ENCODE measurements around the gene ILF3. TPM values are rescaled to one million over a fixed set of nuclear protein-coding genes. Genes with fewer than 3 reads are reported as not detected.
A peak's percentile ranks its signal among the peaks of the same experiment; 100 is the strongest.

ILF3 gene
- polyA plus RNA-seq, 3 donors = 34.4 to 189 (median 48.1) TPM

GRCh38 chr19:10694706-10695307, 40.7 kb downstream of the ILF3 start:
- Mint-ChIP-seq H3K4me1 (peaks cover 16% of the 10 kb centered on the region), H3K27ac (peak overlapping the region in 2 of 7 donors; percentile 76 to 81), H3K36me3 (peaks cover 22 to 26% of the 10 kb centered on the region in 2 donors), H3K9me3 (peaks cover 0 to 2% (median 0%) of the 10 kb centered on the region in 7 donors), H3K27me3 (ENCODE audit: low read depth in 3 of 3) (peaks cover 7 to 9% (median 9%) of the 10 kb centered on the region in 3 donors), H3K4me3 (peak overlapping the region in 1 of 2 donors; percentile 89)
- no peaks in the 10 kb centered on the region for H3K79me2 ChIP-seq (ENCODE audit: insufficient read depth, low read length)
- peaks cover 10 to 16% of the 10 kb centered on the region in 2 donors for H3K4me1 ChIP-seq (ENCODE audit: control insufficient read depth in 1 of 2, insufficient read depth in 2 of 2, low read length in 2 of 2)
- peaks cover 41% of the 10 kb centered on the region for H4K20me1 ChIP-seq (ENCODE audit: insufficient read depth, low read length)
- no peaks in the 10 kb centered on the region for H3K9me3 ChIP-seq (replicated peaks in 1 of 2; ENCODE audit: control insufficient read depth in 1 of 2, insufficient read depth in 1 of 2, low read length in 2 of 2)
- no peak overlapping the region for H3K27ac ChIP-seq (ENCODE audit: low read depth in 1 of 2, low read length in 2 of 2)
- DNase-seq = no peak
- no peak overlapping the region for H2AFZ ChIP-seq (ENCODE audit: insufficient read depth, low read depth, low read length, poor library complexity, severe bottlenecking)
- peak overlapping the region in 1 of 3 experiments; percentile 67 for H3K4me3 ChIP-seq (replicated peaks in 1 of 3; ENCODE audit: low read depth in 2 of 3, low read length in 3 of 3)
- H3K27me3 ChIP-seq (ENCODE audit: control insufficient read depth in 2 of 2, insufficient read depth in 2 of 2, low read length in 2 of 2) = no peaks in the 10 kb centered on the region
- H3K4me2 ChIP-seq (replicated peaks; ENCODE audit: extremely low read depth, low read length, poor library complexity, severe bottlenecking) = peak overlapping the region; percentile 76
- H3K36me3 ChIP-seq (replicated peaks in 1 of 2; ENCODE audit: control insufficient read depth in 1 of 2, insufficient read depth in 2 of 2, low read length in 2 of 2) = peaks cover 26 to 29% of the 10 kb centered on the region in 2 donors
- WGBS (ENCODE audit: insufficient coverage) = 56% methylated on average over 11 of the region's 16 CpGs
- intact Hi-C loops (cut with micrococcal nuclease) = loop anchor here (5.0 to 10.0 kb wide), 6 partner anchors 33 to 213 kb away; partner anchors contain the start of genes KEAP1 (in 2 of the 2), ATG4D (in 1 of the 2), CDKN2D (in 1 of the 2) and KRI1 (in 1 of the 2)
- H3K9ac ChIP-seq (ENCODE audit: insufficient read depth, low read length, poor library complexity, severe bottlenecking) = no peak overlapping the region
- TF ChIP-seq CTCF (IDR thresholded peaks at IDR 0.05) = no peak

- Histone ChIP-seq H2AFZ (ENCODE audit: insufficient read depth, low read depth, low read length, poor library complexity, severe bottlenecking) (no peak overlapping the region), H3K27me3 (ENCODE audit: control insufficient read depth in 2 of 2, insufficient read depth in 2 of 2, low read length in 2 of 2) (no peaks in the 10 kb centered on the region), H3K9me3 (replicated peaks in 1 of 2; ENCODE audit: control insufficient read depth in 1 of 2, insufficient read depth in 1 of 2, low read length in 2 of 2) (no peaks in the 10 kb centered on the region), H3K4me2 (replicated peaks; ENCODE audit: extremely low read depth, low read length, poor library complexity, severe bottlenecking) (peak overlapping the region; percentile 76), H3K27ac (ENCODE audit: low read depth in 1 of 2, low read length in 2 of 2) (no peak overlapping the region), H3K9ac (ENCODE audit: insufficient read depth, low read length, poor library complexity, severe bottlenecking) (no peak overlapping the region), H3K79me2 (ENCODE audit: insufficient read depth, low read length) (no peaks in the 10 kb centered on the region), H3K4me1 (ENCODE audit: control insufficient read depth in 1 of 2, insufficient read depth in 2 of 2, low read length in 2 of 2) (peaks cover 10 to 16% of the 10 kb centered on the region in 2 donors), H3K4me3 (replicated peaks in 1 of 3; ENCODE audit: low read depth in 2 of 3, low read length in 3 of 3) (peak overlapping the region in 1 of 3 experiments; percentile 67), H3K36me3 (replicated peaks in 1 of 2; ENCODE audit: control insufficient read depth in 1 of 2, insufficient read depth in 2 of 2, low read length in 2 of 2) (peaks cover 17 to 20% of the 10 kb centered on the region in 2 donors), H4K20me1 (ENCODE audit: insufficient read depth, low read length) (peaks cover 33% of the 10 kb centered on the region)
- Mint-ChIP-seq H3K36me3 (peaks cover 13 to 17% of the 10 kb centered on the region in 2 donors), H3K4me3 (peak overlapping the region; percentile 75 to 89), H3K4me1 (peaks cover 16% of the 10 kb centered on the region), H3K27ac (peak overlapping the region in 2 of 7 donors; percentile 76 to 81), H3K27me3 (ENCODE audit: low read depth in 3 of 3) (peaks cover 6 to 9% (median 7%) of the 10 kb centered on the region in 3 donors), H3K9me3 (peaks cover 0 to 2% (median 0%) of the 10 kb centered on the region in 7 donors)
- DNase-seq = peak; percentile 90 to 96 (median 91)
- no peak for TF ChIP-seq CTCF (IDR thresholded peaks at IDR 0.05)
- intact Hi-C loops (cut with micrococcal nuclease) = loop anchor here (5.0 to 10.0 kb wide), 6 partner anchors 33 to 213 kb away; partner anchors contain the start of genes KEAP1 (in 2 of the 2), ATG4D (in 1 of the 2), CDKN2D (in 1 of the 2) and KRI1 (in 1 of the 2)
- 5% methylated on average over 52 of the region's 59 CpGs for WGBS (ENCODE audit: insufficient coverage)
Measured at GRCh38 chr19:10695401-10696398, 41.6 kb downstream of the ILF3 start.
